Measurements from ENCODE around the gene TECTA.

- TF ChIP-seq CTCF (IDR thresholded peaks at IDR 0.05): no peak
- TF ChIP-seq EP300 (IDR thresholded peaks at IDR 0.05): no peak
These were observed 43.7 kb downstream of the TECTA start for GRCh38 chr11:121144723-121145122.

All from tibial nerve (tissue), 4 donors.